Measurements from ENCODE around the gene RPP21.

RPP21 gene

GRCh38 chr6:30349421-30350177 lies 4.6 kb downstream of the RPP21 start:
- TF ChIP-seq CTCF (IDR thresholded peaks at IDR 0.05) = 0 out of 2 replicates have a peak, but pooled peaks have one; percentile 5

- TF ChIP-seq CTCF (IDR thresholded peaks at IDR 0.05) = no peak
These were observed 5.6 kb downstream of the RPP21 start for GRCh38 chr6:30350524-30350923.

DNA sequence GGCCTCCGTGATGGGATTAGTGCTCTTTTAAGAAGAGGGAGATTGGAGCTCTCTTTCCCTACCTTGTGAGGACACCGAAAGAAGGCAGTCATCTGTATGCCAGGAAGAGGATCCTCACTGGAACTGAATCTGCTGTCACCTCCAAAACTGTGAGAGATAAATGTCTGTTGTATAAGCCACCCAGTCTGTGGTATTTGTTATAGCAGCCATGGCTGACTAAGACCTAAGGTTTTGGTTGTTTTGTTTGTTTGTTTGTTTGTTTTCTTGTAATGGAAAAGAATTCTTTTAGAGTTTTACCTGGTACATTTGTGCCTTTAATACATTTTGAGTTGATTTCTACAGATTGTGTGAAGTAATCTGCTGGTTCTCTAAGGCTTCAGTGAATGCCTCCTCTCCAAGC lies 7.6 kb downstream of the RPP21 start:
- TF ChIP-seq CTCF (IDR thresholded peaks at IDR 0.05) = no peak

DNA sequence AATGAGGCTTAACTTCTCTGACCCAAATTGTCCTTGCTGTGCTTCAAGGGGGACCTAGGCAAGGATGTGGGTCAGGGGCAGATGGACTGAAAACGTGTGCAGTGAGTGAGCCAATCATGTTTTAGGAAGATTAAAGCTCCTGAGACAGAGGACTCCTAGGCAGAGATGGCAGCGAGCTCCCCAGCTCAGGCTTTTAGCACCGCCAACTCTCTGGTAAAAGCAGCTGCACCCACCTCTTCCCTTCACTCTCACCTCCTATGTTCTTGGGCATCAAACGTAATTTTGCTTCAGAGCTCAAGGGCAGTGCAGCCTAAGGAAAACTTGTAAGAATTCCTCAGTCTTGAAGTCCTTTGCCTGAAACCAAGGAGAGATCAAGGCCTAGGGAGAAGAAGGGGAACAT lies 10.3 kb downstream of the RPP21 start:
- no peak for TF ChIP-seq CTCF (IDR thresholded peaks at IDR 0.05)

- TF ChIP-seq CTCF (IDR thresholded peaks at IDR 0.05) = no peak
These were observed 11.6 kb downstream of the RPP21 start for GRCh38 chr6:30356536-30356935.

GRCh38 chr6:30357678-30358540 lies 13.0 kb downstream of the RPP21 start:
- TF ChIP-seq CTCF (IDR thresholded peaks at IDR 0.05) = peak; percentile 76

DNA sequence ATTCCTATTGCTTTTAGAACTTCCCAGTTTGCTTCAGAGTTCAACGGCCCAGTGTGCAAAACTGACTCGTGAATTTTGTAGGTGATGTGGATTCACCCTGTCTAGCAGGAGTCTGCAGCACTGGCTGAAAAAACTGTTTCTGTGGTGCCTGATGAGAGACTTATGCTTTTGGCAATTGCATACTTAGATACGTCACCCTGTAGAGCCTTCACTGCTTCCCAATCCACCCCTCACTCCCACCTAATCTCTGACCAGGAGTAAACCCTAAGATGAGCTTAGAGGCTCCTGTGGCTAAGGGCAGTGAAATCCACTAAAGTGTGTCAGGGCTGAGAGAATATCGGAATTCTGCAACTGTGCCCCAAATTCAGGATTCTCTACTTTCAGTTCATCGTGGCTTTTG lies 14.3 kb downstream of the RPP21 start:
- no peak for TF ChIP-seq CTCF (IDR thresholded peaks at IDR 0.05)

Measured in LNCAP (cell line).